Hematopoietic multipotent progenitor cell treated with erythropoietin and hydrocortisone succinate and interleukin-3 and kit ligand, for 4 days (in vitro differentiated cells): Measurements from ENCODE around the gene FRMD4A.
A peak's percentile ranks its signal among the peaks of the same experiment; 100 is the strongest.
"Not testable (repeated sequence)": the region's sequence is repeated elsewhere in the genome, so short reads cannot be mapped to it uniquely, and the experiment has no call there.

Source experiments
- DNase-seq: peaks from one replicate; pipeline ENCODE4 v3.0.0-alpha.2; 2015

Gene FRMD4A

DNA sequence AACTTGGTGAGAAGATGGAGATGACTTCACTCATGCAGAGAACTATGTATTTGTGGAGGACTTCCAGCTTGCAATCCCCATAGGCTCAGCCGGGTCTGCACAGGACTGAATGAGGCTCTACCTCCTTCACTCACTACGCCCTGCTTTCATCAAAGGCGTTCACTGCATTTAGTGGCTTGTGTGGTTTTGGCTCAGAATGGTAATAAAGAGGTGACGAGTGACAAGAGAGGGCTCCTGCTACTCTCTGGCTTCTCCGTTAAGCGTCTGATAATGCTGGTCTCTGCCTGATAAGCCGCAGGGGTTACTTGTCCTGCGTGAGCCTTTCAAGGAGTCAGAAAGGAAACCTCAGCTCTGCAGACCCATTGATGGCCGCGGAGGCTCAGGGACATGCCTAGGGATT, 400.6 kb downstream of the FRMD4A start:
- peak; percentile 94 for DNase-seq

DNA sequence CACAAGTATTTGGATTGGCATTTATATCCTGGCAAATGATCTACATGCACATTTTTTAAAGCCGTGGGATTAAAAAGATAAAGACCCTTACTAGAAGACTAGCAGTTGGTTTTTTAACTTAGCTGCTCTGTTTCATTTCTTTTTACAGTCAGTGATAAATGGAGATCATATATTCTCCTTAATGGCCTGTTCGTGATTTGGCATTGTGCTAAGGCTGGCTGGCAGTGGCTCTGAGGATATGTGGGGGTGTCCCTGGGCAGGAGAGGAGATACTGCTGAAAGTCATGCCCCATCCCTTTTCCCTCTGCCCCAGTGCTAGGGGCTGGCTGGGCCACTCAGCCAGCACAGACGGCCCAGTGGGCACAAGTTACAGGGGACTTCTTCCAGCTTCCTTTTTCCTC, 402.3 kb downstream of the FRMD4A start:
- no peak for DNase-seq

DNA sequence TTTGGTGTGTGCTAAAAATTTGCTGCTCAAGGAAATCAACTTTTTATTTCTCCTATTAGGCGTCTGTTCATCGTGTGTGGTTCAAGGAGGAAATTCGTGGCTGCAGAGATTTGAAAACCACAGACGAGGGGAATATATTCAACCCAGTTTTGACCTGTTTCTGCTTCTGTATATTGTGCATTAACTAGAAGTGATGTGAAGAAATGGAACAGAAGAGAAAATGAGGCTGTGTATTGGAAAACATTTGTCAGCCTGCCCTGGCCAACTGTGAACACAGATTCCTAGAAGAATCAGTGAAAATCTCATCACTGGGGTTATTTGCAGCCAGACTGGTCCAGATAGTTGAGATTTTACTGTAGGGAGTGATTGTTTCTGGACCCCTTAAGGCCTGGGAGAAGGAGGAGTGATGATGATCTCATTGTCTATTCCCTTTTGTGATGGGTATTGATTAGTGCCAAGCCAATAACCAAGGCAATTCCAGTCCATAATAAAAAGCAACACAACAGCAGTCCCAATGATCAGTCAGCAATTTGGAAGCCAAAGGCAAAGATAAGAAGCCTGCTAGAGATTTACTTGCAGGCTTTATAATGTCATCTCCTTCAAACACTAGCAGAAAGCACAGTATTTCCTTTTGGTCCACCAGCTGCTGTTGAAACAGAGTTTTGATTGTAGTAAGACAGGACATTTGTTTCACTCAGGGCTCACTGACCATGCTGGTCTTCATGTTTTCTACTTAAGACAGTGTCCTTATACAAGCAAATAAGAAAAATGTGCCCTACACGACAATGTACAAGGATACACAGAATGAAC, 404.5 kb downstream of the FRMD4A start:
- DNase-seq = no peak

DNA sequence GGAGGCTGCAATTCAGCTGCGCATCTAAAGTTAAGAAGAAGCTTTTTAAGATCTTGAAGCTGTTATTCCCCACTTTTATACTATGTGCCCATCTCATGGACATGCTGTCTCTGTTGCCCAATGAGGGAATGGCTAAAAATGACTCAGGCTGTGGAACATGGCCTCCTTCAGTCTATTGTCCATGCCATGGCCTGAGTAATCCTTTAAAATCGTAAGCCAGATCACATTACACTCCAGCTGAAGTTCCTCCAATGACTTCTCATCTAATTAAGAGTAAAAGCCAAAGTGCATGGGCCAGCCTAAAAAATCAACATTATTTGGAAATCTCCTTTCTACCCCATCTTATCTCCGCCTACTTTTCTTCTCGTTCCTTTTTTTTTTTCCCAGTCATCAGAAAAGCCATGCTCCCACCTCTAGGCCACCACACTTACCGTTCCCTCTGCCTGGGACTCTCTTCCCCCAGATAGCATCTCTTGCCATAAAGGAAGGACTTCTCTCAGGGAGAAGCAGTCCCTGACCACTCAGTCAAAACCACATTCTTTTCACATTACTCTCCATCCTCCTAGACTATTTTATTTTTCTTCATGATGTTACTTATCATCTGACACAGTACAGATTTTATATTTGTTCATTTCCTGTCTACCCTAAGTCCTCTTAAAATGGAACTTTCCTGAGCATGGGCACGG, 406.5 kb downstream of the FRMD4A start:
- no peak for DNase-seq

DNA sequence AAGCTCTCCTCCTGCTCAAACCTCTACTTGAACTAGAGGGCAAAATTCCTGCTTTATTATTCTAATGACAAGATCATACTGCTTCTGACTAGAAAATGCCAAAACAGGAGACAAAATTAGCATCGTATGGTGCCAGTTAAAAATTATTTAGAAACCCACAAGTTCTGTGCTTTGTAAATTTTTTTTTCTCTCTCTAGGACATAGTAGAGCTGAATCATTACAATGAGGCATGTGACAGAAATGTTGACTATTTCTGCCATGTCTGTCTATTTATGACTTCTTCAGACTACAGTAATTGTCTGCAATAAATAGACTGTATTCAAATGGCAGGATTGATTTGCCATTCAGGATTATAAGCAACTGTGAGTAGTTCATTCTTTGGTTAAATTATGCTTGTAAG, 408.1 kb downstream of the FRMD4A start:
- no peak for DNase-seq

DNA sequence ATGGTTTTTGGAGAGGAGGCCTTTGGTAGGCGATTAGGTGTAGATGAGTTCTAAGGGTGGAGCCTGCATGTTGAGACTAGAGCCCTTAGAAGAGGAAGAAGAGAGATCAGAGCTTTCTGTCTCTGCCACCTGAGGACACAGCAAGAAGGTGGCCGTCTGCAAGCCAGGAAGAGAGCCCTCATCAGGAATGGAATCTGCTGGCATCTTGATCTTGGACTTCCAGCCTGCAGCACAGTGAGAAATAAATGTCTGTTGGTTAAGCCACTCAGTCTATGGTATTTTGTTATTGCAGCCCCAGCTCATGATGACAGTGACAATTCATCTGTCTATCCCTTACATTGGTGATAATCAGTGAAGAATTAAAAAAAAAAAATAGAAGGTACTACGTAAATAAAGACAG, 408.8 kb downstream of the FRMD4A start:
- DNase-seq = no peak

DNA sequence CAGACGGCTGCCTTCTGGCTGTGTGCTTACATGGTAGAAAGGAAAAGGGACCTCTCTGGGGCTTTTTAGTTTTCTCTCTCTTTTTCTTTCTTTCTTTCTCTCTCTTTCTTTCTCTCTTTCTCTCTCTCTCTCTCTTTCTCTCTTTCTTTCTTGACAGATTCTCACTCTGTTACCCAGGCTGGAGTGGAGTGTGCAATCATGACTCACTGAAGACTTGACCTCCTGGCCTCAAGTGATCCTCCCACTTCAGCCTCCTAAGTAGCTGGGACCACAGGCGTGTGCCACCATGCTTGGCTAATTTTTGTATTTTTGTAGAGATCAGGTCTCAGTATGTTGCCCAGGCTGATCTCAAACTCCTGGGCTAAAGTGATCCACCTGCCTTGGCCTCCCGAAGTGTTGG, 409.6 kb downstream of the FRMD4A start:
- not testable (repeated sequence) for DNase-seq

DNA sequence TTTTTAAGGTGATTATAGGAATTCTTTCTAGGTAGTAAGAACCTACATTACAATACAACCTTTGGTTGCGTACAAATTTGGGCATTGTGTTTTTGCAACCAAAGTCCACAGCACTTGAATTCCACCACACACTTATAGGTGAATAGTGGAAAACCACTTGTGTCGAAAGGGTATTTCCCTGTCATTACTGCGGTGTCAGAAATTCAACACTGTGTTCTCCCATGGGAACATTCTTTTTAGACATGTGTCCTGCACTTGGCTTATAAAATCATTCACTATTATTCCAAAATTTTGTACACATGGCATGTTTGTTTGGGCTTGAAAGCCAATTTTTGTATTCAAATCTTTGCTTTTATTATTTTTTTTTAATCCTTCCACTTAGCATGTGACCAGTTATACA, 410.3 kb downstream of the FRMD4A start:
- no peak for DNase-seq

DNA sequence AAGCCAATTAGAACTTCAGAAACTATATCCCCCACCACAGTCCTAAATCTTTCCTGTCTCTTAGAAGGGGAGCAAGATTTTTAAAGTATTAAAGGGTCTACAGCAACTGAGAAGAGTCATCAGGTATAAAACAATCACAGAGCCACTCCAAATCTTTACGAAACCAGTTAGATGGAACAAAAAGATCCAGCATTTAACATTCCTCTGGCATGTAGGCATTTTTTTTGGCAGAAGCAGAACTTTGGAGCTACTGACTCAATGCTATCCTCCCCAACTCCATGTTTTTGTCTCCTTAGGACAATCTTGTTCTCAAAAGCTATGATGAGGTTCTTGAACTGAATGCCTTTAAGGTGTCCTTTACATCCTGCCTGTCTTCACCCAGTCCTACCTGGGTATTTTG, 410.7 kb downstream of the FRMD4A start:
- DNase-seq = no peak

DNA sequence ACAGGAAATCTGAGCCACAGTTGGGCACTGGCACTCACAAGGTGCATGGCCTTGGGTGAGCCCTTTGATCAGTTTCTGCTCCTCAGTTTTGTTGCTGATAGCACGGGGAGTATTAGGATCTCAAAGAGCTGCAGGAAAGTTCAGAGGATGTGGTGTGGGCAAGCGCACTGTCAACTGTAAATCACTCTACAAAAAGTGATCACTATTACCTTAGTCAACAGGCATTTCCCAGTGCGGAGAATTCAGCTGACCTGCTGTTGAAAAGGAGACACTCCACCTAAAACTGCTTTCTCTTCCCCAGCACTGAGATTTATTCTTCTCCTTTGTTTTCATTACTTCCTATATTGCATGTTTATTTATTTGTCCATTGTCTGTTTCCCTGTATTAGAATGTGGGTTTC, 412.9 kb downstream of the FRMD4A start:
- DNase-seq = no peak

DNA sequence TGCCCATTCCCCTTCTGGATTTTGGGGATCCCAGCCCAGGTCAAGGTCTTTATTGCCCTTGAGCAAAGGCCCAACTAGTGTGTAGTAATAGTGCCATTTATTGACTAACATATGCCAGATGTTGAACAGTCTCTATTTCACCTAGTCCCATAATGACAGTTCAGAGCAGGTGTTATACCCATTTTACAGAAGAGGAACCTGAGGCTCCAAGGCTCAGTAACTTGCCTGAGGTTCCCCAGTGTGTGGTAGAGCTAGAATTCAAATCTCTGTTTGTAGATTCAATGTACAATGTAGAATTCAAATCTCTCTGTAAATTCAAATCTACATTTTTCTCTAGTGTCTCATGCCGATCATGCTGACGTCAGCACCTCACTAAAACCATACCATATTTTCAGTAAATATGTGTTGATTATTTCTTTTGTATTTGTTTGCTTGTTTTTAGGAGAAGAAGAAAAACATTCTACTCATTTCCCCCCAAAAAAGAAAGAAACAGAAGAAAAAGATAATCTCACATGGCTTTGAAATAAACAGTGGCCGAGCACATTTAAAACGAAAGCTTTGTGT, 414.3 kb downstream of the FRMD4A start:
- no peak for DNase-seq

DNA sequence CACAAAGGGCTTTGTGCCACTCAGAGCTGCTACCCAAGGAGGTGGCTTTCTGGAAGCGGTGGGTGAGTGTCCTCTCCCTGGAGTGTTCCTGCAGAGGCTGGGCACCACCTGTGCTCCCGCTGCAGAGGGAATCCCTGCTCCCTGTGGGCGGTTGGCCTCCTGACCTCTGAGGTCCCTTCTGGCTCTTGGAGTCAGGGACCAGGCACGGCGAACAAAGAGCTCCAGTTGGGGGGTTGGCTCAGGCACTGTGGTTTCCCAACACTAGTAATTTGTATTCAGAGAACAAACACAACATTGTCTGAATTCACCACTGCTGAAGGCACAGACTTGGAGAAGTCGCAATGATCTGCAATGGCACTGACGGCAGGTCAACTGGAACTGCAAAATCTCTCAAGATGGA, 415.0 kb downstream of the FRMD4A start:
- DNase-seq = no peak

DNA sequence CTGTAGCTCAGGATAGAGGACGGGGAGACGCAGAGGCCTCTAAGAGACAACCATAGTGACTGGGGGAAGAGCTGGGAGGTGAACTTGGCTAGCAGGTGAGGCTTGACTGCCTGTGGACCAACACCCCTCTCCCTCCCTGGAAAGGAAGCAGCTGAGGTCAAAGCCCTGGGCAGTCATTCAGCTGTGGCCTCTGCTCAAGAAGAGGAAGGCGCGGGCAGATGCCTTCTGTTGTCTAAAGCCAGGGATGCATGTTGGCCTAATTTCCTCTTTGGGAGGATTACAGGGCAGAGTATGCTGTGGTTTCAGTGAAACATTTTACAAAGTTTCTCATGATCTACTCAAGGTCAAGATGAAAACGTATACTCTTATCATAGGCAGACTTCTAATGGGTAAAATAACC, 416.8 kb downstream of the FRMD4A start:
- DNase-seq = no peak

DNA sequence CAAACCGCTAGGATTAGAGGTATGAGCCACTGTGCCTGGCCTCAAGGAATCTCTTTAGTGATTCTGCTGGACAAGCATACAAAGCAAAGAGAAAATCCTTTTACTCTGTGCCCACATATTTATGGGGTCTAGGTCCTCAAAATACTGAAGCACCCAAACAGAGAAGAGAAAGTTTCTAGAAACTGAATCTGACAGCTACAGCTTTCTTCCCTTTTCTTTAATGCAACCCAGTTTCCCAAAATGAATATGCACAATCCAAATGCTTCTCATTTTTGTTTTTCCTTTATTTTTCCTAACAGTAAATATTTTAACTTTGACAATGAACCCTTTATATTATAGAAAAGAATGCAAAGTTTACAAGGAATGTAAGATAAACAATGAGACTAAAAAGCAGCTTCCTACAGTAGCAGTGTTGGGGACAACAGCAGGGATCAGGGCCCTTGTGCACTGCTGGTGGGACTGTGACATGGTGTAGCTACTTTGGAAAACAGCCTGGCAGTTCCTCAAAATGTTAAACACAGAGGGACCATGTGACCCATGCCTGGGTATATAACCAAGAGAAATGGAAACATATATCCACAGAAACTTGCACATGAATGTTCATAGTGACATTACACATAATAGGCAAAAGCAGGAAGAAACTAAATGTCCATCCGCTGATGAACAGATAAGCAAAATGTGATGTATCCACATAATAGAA, 418.8 kb downstream of the FRMD4A start:
- no peak for DNase-seq

DNA sequence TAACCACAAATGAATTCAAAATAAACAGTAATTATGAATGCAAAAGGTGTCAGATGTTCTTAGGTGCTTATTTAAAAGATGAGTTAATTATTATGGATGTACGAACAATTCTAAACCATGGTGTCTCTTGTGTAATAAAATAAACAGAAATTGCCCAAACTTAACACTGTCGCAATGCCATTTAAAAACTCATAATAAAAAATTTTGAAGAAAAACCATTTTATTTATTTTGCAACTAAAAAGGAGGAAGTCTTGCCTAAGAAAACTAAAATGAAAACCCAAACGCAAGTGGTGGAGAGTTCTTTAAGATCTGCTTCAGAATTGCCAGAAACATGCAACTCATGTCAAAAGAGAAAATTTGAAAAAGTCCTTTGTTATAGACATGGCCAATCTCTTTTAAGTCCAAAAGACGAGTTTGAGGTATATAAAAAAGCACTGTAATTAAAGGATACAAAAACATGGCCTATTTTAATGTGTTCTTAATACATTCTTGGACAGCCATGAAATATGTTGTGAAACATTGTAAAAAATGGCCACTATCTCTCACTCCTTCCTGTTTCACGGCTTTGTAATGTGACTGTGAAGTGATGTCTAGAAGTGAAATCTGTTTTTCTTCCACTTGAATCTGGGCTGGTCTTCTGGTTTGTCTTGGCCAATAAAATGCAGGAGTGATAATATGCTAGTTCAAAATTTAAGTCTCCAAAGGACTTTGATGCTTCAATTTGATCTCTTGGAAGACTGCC, 421.0 kb downstream of the FRMD4A start:
- DNase-seq = no peak

DNA sequence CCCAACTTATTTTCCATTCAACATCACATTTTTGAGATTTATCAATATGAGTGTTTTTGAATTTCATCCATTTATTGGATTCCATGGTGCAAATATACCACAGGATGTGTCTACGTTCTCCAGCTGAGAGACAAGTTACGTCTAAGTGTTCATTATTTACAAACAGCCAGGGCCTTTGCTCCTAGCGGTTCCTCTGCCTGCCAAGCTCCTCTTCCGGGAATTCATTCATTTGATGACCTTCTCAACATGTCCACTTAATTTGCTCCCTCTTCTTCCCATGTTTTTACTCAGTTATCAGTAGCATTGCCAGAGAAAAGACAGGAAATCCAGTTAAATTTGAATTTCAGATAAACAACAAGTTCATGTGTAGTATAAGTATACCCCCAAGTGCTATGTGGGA, 422.2 kb downstream of the FRMD4A start:
- no peak for DNase-seq

DNA sequence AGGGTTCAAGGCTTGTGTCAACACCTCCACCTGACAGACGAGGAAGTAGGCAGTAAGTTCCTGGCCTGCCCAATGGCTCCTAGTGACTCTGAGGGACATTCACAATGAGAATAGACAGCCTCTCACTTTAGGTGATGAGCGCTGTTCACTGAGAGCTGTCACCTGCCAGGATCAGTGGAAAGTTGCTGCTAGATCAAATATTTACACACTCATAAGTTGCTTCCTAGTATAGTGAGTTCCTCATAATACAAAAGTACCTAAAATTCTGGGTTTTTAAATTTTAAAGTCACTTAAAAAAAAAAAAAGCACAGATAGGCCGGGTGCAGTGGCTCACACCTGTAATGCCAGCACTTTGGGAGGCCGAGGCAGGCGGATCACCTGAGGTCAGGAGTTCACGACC, 423.2 kb downstream of the FRMD4A start:
- DNase-seq = no peak

DNA sequence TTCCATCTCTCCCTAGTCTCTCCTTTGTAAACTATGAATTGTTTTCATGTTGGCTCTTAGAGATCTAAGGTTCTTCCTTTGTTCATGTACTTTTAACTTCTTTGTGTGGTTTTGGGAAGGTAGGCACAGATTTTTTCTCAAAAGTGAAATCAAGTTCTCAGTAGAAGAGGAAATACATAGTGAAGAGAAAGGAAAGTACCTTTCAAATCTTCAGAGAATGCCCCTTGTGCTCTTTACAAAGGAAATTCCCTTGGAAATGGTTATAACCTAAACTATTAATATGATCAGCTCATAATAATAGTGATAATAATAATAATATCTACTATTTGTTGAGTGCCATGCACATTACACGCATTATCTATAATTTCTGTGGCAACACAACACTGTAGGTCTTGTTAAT, 425.4 kb downstream of the FRMD4A start:
- no peak for DNase-seq

DNA sequence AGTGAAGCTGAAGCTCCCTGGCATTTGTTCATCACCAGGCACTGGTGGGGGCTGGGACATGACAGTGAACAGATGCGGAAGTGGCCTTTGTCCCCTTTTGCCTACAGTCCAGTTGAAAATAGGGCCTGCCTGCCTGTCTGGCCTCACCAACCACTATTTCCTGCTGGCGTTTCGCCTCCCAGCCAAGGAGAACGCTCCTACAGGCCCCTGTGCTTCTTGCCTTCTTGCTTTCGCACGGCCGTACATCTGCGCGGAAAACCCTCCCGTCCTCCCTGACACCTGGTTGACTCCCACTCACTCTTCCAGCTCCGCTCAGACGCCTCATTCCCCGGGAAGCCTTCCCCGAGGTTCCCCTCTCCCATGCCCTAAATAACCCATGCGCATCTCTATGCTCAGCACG, 426.7 kb downstream of the FRMD4A start:
- no peak for DNase-seq

DNA sequence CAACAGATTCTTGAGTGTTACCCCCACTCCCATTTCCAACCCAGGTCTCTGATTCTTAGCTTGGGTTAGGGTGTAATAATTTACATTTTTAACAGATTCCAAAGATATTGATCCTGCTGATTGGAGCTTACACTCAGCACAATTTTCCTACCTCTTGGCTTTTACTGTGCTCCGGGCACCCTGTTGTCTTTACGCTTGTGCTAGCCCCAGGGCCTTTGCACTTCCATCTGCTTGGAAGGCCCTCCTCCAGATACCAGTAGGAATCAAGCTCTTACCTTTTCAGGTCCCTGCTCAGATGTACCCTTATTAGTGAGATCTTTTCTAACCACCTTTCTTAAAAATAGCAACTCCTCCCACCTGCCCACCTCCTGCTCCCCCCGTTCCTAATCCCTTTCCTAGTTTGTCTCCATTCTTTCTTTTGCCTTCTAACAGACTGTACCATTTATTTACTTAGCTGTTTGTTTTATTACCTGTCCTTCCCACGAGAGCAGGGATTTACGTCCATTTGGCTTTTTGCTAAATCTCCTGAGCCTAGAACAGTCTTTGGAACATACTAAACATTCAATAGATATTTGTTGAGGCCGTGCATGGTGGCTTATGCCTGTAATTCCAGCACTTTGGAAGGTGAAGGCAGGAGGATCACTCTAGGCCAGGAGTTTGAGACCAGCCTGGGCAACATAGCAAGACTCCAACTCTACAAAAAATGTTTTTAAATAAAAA, 427.7 kb downstream of the FRMD4A start:
- DNase-seq = no peak

DNA sequence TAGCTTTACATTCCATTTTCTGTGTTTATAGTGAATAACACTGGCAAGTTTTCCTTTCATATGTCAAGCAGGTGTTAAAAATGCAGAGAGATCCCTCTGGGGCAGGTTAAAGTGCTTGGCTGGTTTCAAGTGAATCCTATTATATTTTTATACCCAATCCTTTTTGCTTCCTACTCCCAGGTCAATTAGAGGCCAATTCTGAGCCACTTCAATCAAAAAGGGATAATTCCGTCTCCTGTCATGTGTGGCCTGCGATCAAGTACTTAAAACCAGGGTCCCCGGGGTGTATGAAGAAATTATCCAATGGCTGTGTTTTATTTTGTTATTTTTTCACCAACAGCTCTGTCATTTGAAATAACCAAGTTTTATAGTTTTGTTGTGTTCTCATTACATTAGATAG, 430.8 kb downstream of the FRMD4A start:
- no peak for DNase-seq

DNA sequence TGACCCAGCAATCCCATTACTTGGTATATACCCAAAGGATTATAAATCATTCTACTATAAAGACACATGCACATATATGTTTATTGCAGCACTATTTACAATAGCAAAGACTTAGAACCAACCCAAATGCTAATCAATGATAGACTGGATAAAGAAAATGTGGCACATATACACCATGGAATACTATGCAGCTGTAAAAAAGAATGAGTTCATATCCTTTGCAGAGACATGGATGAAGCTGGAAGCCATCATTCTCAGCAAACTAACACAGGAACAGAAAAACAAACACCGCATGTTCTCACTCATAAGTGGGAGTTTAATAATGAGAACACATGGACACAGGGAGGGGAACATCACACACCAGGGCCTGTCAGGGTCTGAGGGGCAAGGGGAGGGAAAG, 434.6 kb downstream of the FRMD4A start:
- DNase-seq = not testable (repeated sequence)
